Measurements from ENCODE around the gene PLEKHM3.

The PLEKHM3 gene

DNA sequence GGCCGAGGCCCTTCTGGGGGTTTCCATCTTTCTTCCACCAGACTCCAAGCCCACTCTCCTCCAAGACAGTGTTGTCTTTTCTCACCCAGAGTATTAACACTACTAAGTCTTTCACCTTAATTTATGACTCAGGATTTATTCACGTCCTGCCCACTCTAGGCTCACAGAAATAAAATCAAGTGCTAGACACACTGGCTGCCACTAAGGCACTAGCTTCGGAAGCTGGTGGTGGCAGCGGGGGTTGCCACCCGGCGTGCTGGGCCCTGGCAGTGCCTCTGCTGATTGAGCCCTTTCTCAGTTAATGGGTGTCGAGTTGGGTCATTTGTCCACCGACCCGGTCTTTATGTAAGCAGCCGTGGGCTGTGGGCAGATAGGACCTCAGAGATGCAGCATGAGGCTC, 162.0 kb downstream of the PLEKHM3 start:
- DNase-seq (ENCODE audit: low read depth), result no peak

- DNase-seq (ENCODE audit: low read depth), result no peak
Measured at GRCh38 chr2:207861789-207862188, 163.5 kb downstream of the PLEKHM3 start.

GRCh38 chr2:207860685-207861084, 164.6 kb downstream of the PLEKHM3 start:
- no peak for DNase-seq (ENCODE audit: low read depth)

GRCh38 chr2:207855591-207855990, 169.7 kb downstream of the PLEKHM3 start:
- DNase-seq (ENCODE audit: low read depth), result no peak

GRCh38 chr2:207854484-207855440, 170.6 kb downstream of the PLEKHM3 start:
- no peak for DNase-seq (ENCODE audit: low read depth)

- no peak for DNase-seq (ENCODE audit: low read depth)
Measured at GRCh38 chr2:207852791-207853190, 172.5 kb downstream of the PLEKHM3 start.

DNA sequence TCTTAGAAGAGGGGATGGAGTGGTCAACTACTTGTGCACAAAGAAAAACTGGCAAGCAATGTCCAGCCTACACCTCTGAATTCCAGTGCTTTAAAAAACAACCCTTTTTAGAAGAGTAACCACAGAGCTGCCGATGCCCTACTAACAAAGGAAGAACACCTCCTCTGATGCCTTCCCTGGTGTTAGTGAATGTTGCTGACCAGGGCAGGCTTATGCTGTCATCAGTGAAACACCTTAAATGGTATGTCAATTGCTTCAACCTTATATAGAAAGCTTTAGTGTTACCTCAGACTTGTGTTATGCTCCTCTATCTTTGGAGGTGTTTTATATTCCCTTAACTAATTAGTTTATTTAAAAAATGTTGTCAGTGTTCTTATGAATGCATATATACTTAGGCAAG, 175.9 kb downstream of the PLEKHM3 start:
- DNase-seq (ENCODE audit: low read depth), result no peak

DNA sequence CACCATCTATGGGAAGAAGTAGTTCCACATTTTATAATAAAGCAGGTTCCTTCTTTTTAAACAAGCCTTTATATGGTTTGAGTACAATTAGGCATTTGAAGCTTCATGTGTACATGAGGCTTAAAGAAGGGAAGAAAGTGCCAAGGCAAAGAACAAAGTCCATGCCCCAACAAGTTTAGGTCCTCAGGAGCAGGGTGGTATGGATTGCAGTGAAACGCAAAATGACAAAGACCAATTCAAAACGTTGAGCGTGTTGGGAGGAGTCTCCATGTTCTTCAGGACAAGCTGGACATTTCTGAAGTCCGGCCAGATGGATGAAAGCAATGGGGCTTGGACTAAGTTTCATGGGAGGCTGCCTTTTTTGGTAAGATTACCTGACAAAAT, 176.8 kb downstream of the PLEKHM3 start:
- DNase-seq (ENCODE audit: low read depth), result no peak

DNA sequence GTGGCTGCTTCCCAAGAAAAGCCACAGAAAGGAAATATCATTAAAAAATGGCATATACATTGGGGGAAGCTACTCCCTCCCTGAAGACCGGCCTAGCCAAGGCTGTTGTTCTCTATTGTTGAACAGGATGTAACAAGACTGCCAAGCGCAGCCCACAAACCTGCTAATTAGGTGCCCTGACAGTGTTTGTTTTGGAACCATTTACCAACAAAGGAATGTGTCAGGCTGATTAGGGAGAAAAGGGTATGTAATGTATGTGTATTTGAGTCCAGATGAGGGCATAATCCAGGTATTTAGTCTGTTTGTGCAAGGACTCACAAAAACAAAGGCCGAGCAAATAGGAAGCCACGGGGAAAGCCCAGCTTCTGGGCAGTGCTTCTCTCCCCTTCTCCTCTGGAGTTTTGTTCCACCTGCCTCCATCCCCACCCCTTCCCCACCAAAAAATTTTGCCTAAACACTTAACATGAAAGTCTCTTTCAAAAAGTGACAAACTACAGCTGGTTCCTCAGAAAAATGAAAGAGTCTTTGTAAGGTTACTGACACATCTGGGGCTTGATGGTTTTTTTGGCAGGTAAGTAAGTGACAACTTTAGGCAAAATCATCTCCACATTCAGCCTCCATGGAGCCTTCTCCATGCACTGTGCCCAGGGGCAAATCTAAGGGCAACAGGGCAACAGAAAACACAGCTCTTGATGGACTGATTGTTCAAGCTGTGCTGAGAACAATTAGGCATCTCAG, 177.4 kb downstream of the PLEKHM3 start:
- DNase-seq (ENCODE audit: low read depth), result no peak

DNA sequence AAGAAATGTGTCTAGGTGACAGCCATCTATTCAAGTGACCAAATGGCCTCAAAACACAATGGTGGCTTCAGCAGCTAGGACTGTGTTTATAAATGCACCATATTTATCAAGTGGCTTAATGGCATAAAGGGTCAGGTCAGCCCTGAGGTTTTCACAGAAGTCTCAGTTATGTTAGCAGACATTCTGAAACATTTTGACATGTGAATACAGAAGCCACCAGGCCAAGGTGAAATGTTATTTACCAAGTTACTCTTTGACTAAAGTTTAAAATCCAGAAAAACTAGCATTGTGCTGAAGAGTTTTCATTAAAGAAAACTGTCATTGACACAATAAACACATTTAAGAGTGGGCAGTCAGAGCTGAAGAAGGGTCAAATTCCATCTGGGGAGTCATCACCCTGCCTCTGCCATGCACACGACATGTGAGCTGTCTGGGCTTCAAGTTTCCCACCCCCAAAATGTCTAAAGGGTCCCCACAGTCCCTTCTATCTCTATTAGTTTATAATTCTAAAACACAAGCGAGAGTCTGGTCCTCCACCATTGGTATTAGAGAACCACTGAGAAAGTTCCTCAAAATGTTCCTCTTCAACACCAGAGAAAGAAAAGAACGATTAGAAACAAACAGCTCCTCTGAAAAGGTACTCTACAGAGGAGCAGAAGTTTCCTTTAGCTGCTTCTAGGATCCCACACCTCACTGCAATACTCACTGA, 178.1 kb downstream of the PLEKHM3 start:
- DNase-seq (ENCODE audit: low read depth), result no peak

DNA sequence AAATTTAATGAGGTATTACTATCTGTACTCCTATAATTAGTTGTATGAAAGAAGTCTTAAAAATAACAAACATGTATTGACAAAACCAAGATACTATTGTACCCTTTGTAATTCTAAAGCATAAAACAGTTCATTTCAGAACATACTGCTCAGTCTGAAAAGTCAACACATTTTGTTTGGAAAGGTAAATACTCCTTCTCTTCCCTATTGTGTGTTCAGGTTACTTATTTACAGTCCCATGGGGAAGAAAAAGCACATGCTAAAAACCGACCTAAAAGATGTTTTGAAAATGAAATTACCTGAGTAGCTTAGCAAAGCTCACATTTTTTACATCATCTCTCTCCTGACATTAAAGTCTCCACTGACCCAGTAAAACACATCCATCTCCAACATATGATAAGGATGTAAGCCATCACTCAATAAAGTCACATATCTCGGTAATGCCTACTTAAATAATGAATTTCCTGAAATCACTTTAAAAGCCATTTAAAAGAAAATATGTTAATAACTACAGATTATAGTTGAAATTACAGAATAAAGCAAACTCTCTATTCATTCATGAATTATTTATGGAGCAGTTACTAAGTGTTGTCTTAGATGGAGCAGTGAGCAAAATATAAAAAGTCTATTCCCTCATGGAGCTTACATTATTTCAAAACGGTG, 180.0 kb downstream of the PLEKHM3 start:
- no peak for DNase-seq (ENCODE audit: low read depth)

- DNase-seq (ENCODE audit: low read depth), result no peak
Measured at GRCh38 chr2:207844648-207845047, 180.7 kb downstream of the PLEKHM3 start.

DNA sequence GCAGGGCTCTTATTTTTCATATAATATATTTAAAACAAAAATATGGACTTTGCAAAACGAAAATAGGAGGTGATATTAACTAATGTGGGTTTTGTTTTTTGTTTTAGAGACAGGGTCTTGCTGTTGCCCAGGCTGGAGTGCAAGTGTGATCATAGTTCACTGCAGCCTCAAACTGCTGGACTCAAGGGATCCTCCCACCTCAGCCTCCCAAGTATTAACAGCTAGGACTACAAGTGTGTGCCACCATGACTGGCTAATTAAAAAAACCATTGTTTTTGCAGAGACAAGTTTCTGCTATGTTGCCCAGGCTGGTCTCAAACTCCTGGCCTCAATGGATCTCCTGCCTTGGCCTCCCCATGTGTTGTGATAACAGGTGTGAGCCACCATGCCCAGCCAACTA, 185.2 kb downstream of the PLEKHM3 start:
- DNase-seq (ENCODE audit: low read depth), result no peak

GRCh38 chr2:207839575-207839974, 185.8 kb downstream of the PLEKHM3 start:
- no peak for DNase-seq (ENCODE audit: low read depth)

DNA sequence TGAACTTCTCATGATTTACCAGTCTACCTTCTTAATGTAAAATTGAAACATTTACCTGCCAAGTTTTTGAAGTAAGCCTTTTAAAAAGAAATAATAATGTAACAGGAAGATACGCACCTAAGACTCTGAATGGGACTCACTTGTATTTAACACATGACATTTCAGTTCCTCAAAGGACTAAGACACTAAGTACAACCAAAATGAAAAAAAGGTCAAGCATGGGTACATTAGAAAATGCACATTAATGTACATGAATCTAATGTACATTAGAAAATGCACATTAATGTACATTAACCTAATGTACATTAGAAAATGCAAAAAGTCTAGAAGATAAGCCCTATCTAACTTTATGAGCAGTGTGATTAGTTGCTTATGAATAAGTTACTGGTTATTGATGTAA, 186.3 kb downstream of the PLEKHM3 start:
- DNase-seq (ENCODE audit: low read depth), result no peak

GRCh38 chr2:207836521-207837133, 188.7 kb downstream of the PLEKHM3 start:
- DNase-seq (ENCODE audit: low read depth), result no peak

DNA sequence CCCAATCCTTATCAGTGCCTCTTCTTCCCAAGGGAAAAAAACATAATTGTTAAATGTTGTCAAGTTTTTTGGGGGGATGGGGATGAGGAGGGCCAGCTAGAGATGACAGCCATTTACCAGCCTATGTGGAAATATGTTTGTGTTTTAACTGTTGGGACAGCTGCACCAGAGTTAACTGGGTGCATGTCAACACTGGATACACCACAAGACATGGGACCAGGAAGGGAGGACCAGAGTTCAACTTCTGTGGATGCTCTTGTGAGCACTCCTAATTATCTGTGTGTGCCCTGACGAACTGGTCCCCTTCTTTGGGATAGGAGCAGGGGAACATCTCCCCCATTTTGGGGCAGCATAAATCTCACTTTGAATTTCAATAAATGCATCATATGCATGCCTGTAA, 189.5 kb downstream of the PLEKHM3 start:
- no peak for DNase-seq (ENCODE audit: low read depth)

DNA sequence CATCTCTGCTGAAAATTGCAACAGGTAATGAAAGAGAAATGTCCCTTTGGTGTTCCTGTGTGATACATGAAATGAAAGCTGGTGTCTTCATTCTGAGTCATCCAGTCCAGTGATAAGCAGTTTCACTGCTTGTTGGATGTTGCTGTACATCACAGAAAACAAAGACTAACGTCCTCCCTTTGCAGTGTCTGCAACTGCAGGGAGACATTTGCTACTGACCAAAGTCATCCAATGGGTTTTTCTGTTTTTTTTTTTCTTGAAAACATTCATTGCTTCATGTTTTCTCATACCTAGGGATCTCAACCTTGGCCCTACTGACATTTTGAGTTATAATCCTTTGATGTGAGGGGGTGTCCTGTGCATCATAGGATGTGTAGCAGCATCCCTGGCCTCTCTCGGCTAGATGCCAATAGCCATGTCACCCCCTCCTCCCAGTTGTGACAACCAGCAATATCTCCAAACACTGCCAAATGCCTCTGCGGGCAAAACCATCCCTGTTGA, 192.0 kb downstream of the PLEKHM3 start:
- DNase-seq (ENCODE audit: low read depth), result no peak

GRCh38 chr2:207831584-207832248, 193.6 kb downstream of the PLEKHM3 start:
- DNase-seq (ENCODE audit: low read depth), result no peak

DNA sequence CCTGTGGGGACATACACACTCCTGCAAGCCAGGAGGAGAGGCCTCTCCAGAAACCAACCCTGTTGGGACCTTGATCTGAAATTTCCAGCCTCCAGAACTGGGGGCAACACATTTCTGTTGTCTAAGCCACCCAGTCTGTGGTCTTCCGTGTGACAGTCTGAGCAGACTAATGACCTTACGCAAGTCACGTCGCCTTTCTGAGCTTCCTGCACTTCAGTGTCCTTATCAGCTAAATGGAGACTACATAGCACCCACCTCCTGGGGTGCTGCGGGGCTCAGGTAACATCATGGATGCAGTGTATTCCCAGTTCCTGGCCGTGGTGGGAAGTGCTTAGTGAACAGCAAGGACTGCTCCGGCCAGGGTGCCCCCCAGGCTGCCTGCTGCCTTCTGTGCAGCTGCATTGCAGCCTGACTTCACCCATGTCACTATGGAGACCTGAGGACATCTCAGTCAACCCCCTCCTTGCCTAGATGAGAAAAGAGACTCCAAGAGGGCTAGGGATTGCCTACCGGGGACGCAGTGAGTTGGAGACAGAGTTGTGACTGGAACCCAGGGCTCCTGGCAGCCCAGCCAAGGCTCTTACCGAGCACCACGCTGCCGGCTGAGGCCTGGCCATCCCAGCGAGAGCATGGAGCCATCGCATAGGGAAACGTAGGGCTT, 194.4 kb downstream of the PLEKHM3 start:
- DNase-seq (ENCODE audit: low read depth), result no peak
